Uterus (tissue), 2 donors: Measurements from ENCODE around the gene CPZ.

Experiments used
- POLR2A ChIP-seq, 2 donors: fragments of 450-650 bp; IDR thresholded peaks; one replicate each; pipeline ENCODE4 v1.6.1; 2016; ENCODE audit warnings: antibody characterized with exemption in 2 of 2, mild to moderate bottlenecking in 1 of 2, moderate library complexity in 1 of 2
- TF ChIP-seq, protein P1 (sequence below), 4 experiments: fragments of 200-600 bp in 2 of 4; fragments of 450-650 bp in 2 of 4; sonication (generic) in 2 of 4; IDR thresholded peaks; one replicate each; pipeline ENCODE4 v1.5.1; 2016 to 2019; ENCODE audit warnings: antibody characterized with exemption in 4 of 4, mild to moderate bottlenecking in 2 of 4, moderate library complexity in 1 of 4

DNA sequence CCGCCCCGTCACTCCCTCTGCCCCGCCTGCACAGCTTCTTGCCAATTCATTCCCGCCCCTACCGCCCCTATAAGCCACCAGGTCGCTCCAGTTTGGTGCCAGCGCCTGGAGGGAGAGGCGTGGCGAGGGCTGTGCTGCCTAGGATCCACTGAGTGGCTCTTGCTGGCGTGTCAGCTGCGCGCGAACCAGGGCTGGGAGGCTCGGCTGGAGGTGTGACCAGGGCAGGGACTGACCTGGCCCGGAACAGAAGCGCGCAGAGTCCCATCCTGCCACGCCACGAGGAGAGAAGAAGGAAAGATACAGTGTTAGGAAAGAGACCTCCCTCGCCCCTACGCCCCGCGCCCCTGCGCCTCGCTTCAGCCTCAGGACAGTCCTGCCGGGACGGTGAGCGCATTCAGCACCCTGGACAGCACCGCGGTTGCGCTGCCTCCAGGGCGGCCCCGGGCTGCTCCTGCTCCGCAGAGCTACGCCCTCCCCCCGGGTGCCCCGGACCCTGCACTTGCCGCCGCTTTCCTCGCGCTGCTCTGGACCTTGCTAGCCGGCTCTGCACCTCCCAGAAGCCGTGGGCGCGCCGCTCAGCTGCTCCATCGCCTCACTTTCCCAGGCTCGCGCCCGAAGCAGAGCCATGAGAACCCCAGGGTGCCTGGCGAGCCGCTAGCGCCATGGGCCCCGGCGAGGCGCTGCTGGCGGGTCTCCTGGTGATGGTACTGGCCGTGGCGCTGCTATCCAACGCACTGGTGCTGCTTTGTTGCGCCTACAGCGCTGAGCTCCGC is 12.1 kb upstream of the CPZ start, which contains the start of gene GPR78:
- TF ChIP-seq, protein P1, sequence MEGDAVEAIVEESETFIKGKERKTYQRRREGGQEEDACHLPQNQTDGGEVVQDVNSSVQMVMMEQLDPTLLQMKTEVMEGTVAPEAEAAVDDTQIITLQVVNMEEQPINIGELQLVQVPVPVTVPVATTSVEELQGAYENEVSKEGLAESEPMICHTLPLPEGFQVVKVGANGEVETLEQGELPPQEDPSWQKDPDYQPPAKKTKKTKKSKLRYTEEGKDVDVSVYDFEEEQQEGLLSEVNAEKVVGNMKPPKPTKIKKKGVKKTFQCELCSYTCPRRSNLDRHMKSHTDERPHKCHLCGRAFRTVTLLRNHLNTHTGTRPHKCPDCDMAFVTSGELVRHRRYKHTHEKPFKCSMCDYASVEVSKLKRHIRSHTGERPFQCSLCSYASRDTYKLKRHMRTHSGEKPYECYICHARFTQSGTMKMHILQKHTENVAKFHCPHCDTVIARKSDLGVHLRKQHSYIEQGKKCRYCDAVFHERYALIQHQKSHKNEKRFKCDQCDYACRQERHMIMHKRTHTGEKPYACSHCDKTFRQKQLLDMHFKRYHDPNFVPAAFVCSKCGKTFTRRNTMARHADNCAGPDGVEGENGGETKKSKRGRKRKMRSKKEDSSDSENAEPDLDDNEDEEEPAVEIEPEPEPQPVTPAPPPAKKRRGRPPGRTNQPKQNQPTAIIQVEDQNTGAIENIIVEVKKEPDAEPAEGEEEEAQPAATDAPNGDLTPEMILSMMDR (IDR thresholded peaks at IDR 0.05) = no peak
- no peak for TF ChIP-seq POLR2A (IDR thresholded peaks at IDR 0.05)
